AG04450 (cell line): ENCODE data around the gene C10orf62. TPM values are rescaled to one million over a fixed set of nuclear protein-coding genes. Genes with fewer than 3 reads are reported as not detected.
"Not testable (repeated sequence)": the region's sequence is repeated elsewhere in the genome, so short reads cannot be mapped to it uniquely, and the experiment has no call there.

Source experiments
- CTCF ChIA-PET: fragments of 300-600, 350-600 bp; formaldehyde crosslinking; extraction: SDS; loops from one replicate; lab custom pipeline; 2022; ENCODE audit warnings: antibody characterized with exemption, inconsistent platforms; lab: Charles Lee
- POLR2A ChIA-PET: fragments of 350-600 bp; formaldehyde crosslinking; extraction: SDS; loops from one replicate; lab custom pipeline; 2021; ENCODE audit warnings: antibody characterized with exemption, inconsistent platforms; lab: Yijun Ruan, JAX
- DNase-seq: peaks from one replicate; pipeline ENCODE4 v3.0.0-alpha.2; 2011; ENCODE audit warnings: low read depth, low spot score
- H3K27ac ChIP-seq: one replicate; pipeline ENCODE4 v1.5.1; 2012; ENCODE audit warnings: low read depth, low read length, control low read depth
- H3K27me3 ChIP-seq: one replicate; pipeline ENCODE4 v1.6.0; 2012; ENCODE audit warnings: low read length; ENCODE audit not compliant: control insufficient read depth, insufficient read depth
- H3K4me3 ChIP-seq: 2 replicates; pipeline ENCODE4 v1.5.1; 2011; ENCODE audit warnings: mild to moderate bottlenecking, low read depth, low read length, control low read depth
- H3K9me3 ChIP-seq: 2 replicates; pipeline ENCODE4 v1.5.1; 2012; ENCODE audit warnings: low read length; ENCODE audit not compliant: control insufficient read depth, insufficient read depth
- polyA plus RNA-seq: library from polyadenylated mRNA; depleted of rRNA; stranded (reverse); fragments of >200 nt; gene quantifications from 2 replicates; pipeline ENCODE4 v1.2.3, GENCODE V29; 2011
- TF ChIP-seq, protein P1 (sequence below): IDR thresholded peaks from 2 replicates; pipeline ENCODE4 v1.5.1; 2011; ENCODE audit warnings: low read depth, low read length, control low read depth, inconsistent platforms

The C10orf62 gene
- polyA plus RNA-seq, 1 experiment, result not detected

DNA sequence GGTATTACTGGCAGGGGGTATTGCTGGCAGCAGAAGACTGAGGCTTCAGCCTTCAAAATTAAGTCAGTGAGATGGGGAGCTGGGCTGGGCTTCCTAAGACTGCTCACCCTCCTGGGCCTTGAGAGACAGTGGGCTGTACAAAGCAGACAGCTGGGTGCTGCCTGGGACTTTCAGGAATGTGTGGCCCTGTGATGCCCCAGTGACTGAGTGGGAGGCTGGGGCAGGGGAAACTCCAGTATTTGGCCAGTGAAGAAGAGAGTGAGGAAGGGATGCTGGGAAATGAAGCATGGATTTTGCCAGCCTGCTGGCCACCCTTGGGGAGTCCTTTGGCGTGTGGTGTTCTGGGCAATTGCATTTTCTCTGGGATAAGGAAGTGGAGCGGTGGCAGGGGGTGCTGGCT is 16.5 kb upstream of the C10orf62 start:
- no peak for DNase-seq
- H3K27me3 ChIP-seq, result no peaks in the 10 kb centered on the region
- H3K4me3 ChIP-seq, result no peak overlapping the region
- no peaks in the 10 kb centered on the region for H3K9me3 ChIP-seq
- ChIA-PET POLR2A (no interaction called here), CTCF (interaction anchor here (0.5 to 2.9 kb wide), 28 partner anchors 7 to 195 kb away, joined by 3 to 22 read pairs (median 5); partner anchors contain the start of genes HOGA1, PI4K2A and ZFYVE27)
- H3K27ac ChIP-seq, result no peak overlapping the region
- TF ChIP-seq, protein P1, sequence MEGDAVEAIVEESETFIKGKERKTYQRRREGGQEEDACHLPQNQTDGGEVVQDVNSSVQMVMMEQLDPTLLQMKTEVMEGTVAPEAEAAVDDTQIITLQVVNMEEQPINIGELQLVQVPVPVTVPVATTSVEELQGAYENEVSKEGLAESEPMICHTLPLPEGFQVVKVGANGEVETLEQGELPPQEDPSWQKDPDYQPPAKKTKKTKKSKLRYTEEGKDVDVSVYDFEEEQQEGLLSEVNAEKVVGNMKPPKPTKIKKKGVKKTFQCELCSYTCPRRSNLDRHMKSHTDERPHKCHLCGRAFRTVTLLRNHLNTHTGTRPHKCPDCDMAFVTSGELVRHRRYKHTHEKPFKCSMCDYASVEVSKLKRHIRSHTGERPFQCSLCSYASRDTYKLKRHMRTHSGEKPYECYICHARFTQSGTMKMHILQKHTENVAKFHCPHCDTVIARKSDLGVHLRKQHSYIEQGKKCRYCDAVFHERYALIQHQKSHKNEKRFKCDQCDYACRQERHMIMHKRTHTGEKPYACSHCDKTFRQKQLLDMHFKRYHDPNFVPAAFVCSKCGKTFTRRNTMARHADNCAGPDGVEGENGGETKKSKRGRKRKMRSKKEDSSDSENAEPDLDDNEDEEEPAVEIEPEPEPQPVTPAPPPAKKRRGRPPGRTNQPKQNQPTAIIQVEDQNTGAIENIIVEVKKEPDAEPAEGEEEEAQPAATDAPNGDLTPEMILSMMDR, result no peak

DNA sequence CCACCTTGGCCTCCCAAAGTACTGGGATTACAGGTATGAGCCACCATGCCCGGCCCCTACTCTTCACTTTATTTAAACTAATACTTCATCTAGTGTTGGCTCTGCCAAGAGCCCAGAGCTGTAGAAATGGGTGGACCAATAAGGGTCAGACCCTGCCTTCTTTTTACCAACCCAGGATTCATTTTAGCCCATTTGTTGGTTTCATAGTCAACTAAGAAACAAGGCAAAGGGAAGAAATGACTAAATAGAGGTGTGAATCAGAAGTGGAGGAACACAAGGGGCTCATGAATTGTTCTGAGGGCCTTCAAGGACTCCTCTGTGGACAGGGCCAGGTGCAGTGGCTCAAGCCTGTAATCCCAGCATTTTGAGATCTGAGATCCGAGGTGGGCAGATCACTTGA is 15.8 kb upstream of the C10orf62 start:
- H3K9me3 ChIP-seq, result no peaks in the 10 kb centered on the region
- TF ChIP-seq, protein P1, result no peak
- ChIA-PET CTCF (interaction anchor here (0.6 to 1.5 kb wide), 5 partner anchors 21 to 159 kb away, joined by 3 to 6 read pairs (median 3); no protein-coding TSS in a partner anchor), POLR2A (no interaction called here)
- no peak for DNase-seq
- H3K27ac ChIP-seq, result no peak overlapping the region
- H3K27me3 ChIP-seq, result no peaks in the 10 kb centered on the region
- H3K4me3 ChIP-seq, result no peak overlapping the region

DNA sequence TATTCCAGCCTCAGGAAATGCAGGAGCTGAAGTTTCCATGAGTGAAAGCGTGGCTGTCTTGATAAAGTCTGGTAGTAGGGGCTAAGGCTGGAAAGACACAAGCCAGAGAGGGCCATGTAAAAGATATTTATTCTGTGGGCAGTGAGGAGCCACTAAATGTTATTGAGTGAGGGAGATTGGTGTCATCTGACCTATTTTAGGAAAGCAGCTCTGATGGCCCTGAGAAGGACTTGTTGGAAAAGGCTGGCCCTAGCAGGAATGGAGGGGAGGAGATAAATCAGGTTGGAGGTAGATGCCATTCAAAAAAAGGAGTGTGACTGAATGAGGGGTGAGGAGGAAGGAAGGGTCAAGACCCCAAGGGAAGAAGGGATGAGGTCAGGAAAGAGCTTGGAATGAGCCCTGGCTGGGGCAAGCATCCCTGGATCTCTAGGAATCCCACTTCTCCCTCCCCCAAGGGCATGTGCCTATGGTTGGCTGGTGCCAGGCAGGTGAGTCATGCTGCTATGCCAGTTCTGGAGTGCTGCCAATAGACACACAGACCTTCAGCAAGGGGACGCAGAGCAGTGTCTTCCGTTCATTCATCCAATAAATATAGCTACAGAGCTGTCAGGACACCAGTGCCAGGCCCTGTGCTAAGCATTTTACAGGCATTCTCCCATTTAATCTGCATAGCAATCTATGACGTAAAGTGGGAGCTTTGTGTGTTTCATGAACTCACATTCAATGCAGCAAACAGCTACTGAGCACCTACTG is 15.0 kb upstream of the C10orf62 start:
- H3K27ac ChIP-seq, result no peak overlapping the region
- no peak overlapping the region for H3K4me3 ChIP-seq
- ChIA-PET POLR2A (no interaction called here), CTCF (interaction anchor here (0.5 to 1.6 kb wide), 8 partner anchors 8 to 127 kb away, joined by 3 to 8 read pairs (median 4); no protein-coding TSS in a partner anchor)
- no peaks in the 10 kb centered on the region for H3K9me3 ChIP-seq
- no peak for DNase-seq
- TF ChIP-seq, protein P1, result no peak
- no peaks in the 10 kb centered on the region for H3K27me3 ChIP-seq

DNA sequence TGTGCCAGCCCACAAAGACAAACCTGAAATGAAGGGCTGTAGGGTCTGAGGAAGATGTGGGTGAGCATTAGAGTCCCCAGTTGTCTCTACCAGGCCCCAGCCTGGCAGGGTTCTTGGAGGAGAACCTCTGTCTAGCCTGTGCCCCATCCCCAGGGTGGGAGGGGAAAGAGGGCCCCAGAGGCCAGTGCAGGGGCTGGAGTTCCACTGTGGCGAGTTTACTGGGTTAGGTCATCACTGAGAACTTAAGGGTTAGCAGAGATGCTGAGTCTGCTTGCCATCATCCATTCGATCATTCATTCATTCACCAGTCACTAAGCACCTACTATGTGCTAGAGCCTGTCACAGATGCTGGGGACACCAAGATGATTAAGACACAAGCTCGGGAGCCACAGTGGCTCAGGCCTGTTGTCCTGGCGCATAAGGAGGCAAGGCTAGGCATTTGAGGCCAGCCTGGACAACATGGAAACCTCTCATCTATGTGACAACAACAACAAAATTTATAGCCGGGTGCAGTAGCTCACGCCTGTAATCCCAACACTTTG is 14.3 kb upstream of the C10orf62 start:
- ChIA-PET POLR2A (interaction anchor here (0.7 kb wide), 1 partner anchor 112 kb away, joined by 6 read pairs; no protein-coding TSS in a partner anchor), CTCF (interaction anchor here (0.5 to 1.6 kb wide), 8 partner anchors 9 to 126 kb away, joined by 3 to 8 read pairs (median 4); no protein-coding TSS in a partner anchor)
- TF ChIP-seq, protein P1, result no peak
- Histone ChIP-seq H3K27me3 (no peaks in the 10 kb centered on the region), H3K27ac (no peak overlapping the region), H3K4me3 (no peak overlapping the region), H3K9me3 (no peaks in the 10 kb centered on the region)
- no peak for DNase-seq

DNA sequence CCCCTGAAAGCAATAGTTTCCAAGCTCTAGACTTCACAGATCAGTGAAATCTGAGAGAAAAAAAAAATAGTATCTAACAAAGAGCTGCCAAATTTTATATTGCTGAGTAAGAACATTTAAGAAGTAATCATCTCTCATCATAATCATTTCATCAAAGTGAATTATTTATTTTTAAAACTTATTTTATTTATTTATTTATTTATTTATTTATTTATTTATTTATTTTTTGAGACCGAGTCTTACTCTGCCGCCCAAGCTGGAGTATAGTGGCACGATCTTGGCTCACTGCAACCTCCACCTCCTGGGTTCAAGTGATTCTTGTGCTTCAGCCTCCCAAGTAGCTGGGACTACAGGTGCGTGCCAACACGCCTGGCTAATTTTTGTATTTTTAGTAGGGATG is 13.0 kb upstream of the C10orf62 start:
- POLR2A ChIA-PET, DNase-seq: not testable (repeated sequence)
- CTCF ChIA-PET, result interaction anchor here (0.8 to 1.6 kb wide), 3 partner anchors 37 to 155 kb away, joined by 3 to 7 read pairs (median 3); no protein-coding TSS in a partner anchor

More for the DNA sequence above, 13.0 kb upstream of the C10orf62 start:
- H3K9me3 ChIP-seq, H3K4me3 ChIP-seq, H3K27ac ChIP-seq, H3K27me3 ChIP-seq: not testable (repeated sequence)
